Measurements from ENCODE around the gene ATP1B3. TPM values are rescaled to one million over a fixed set of nuclear protein-coding genes. Genes with fewer than 3 reads are reported as not detected.

Gene ATP1B3
- total RNA-seq, 2 experiments from 2014 or later, result 22.2 to 22.5 TPM

GRCh38 chr3:141942006-141942405 lies 65.6 kb downstream of the ATP1B3 start:
- ATAC-seq (ENCODE audit: poor library complexity), result no peak
- Mint-ChIP-seq H3K27ac (no peak overlapping the region), H3K9me3 (no peaks in the 10 kb centered on the region), H3K4me1 (ENCODE audit: low read depth) (no peaks in the 10 kb centered on the region), H3K36me3 (ENCODE audit: low read depth) (no peaks in the 10 kb centered on the region), H3K4me3 (no peak overlapping the region), H3K27me3 (no peaks in the 10 kb centered on the region)
- no peaks in the 10 kb centered on the region for H3K9me3 ChIP-seq (ENCODE audit: control insufficient read depth in 1 of 2, insufficient read depth in 1 of 2, low read length in 2 of 2)
- DNase-seq, result no peak
- no peak overlapping the region for H3K27ac ChIP-seq (ENCODE audit: low read depth in 1 of 2, low read length in 2 of 2)
- intact Hi-C loops (cut with DNase I, micrococcal nuclease), result no loop called here
- H3K27me3 ChIP-seq (ENCODE audit: control insufficient read depth in 1 of 2, insufficient read depth in 2 of 2, low read length in 2 of 2), result no peaks in the 10 kb centered on the region
- no peaks in the 10 kb centered on the region for H3K36me3 ChIP-seq (ENCODE audit: insufficient read depth, low read length)
- ChIA-PET POLR2A (no interaction called here), CTCF (no interaction called here)
- no peak overlapping the region for H3K4me3 ChIP-seq (ENCODE audit: low read length)
- no peaks in the 10 kb centered on the region for H3K4me1 ChIP-seq (ENCODE audit: insufficient read depth, low read length)
- no peak for TF ChIP-seq CTCF (IDR thresholded peaks at IDR 0.05)

- H3K9me3 Mint-ChIP-seq, result no peaks in the 10 kb centered on the region
- no peaks in the 10 kb centered on the region for H3K4me1 ChIP-seq (ENCODE audit: insufficient read depth, low read length)
- TF ChIP-seq CTCF (IDR thresholded peaks at IDR 0.05), result no peak
Observed at GRCh38 chr3:141945726-141946485, 69.5 kb downstream of the ATP1B3 start.

GRCh38 chr3:141949399-141949798 lies 73.0 kb downstream of the ATP1B3 start:
- no peak for TF ChIP-seq CTCF (IDR thresholded peaks at IDR 0.05)
- H3K9me3 Mint-ChIP-seq, result no peaks in the 10 kb centered on the region
- peaks cover 0 to 4% of the 10 kb centered on the region in 2 experiments for H3K9me3 ChIP-seq (ENCODE audit: control insufficient read depth in 1 of 2, insufficient read depth in 1 of 2, low read length in 2 of 2)
- H3K27ac Mint-ChIP-seq, result no peak overlapping the region
- ATAC-seq (ENCODE audit: poor library complexity), result no peak
- intact Hi-C loops (cut with DNase I, micrococcal nuclease), result no loop called here
- H3K4me1 Mint-ChIP-seq (ENCODE audit: low read depth), result no peaks in the 10 kb centered on the region
- DNase-seq, result no peak
- no peak overlapping the region for H3K27ac ChIP-seq (ENCODE audit: low read depth in 1 of 2, low read length in 2 of 2)
- ChIA-PET POLR2A (no interaction called here), CTCF (no interaction called here)
- peaks cover 18% of the 10 kb centered on the region for H3K36me3 Mint-ChIP-seq (ENCODE audit: low read depth)
- H3K4me3 ChIP-seq (ENCODE audit: low read length), result no peak overlapping the region
- no peaks in the 10 kb centered on the region for H3K4me1 ChIP-seq (ENCODE audit: insufficient read depth, low read length)
- H3K4me3 Mint-ChIP-seq, result no peak overlapping the region
- peaks cover 4% of the 10 kb centered on the region for H3K36me3 ChIP-seq (ENCODE audit: insufficient read depth, low read length)
- H3K27me3 Mint-ChIP-seq, result no peaks in the 10 kb centered on the region
- no peaks in the 10 kb centered on the region for H3K27me3 ChIP-seq (ENCODE audit: control insufficient read depth in 1 of 2, insufficient read depth in 2 of 2, low read length in 2 of 2)

More at GRCh38 chr3:141945726-141946485, 69.5 kb downstream of the ATP1B3 start:
- H3K9me3 ChIP-seq (ENCODE audit: control insufficient read depth in 1 of 2, insufficient read depth in 1 of 2, low read length in 2 of 2), result peaks cover 0 to 4% of the 10 kb centered on the region in 2 experiments
- H3K36me3 ChIP-seq (ENCODE audit: insufficient read depth, low read length), result no peaks in the 10 kb centered on the region
- H3K27me3 ChIP-seq (ENCODE audit: control insufficient read depth in 1 of 2, insufficient read depth in 2 of 2, low read length in 2 of 2), result no peaks in the 10 kb centered on the region
- intact Hi-C loops (cut with DNase I, micrococcal nuclease), result no loop called here
- POLR2A ChIA-PET, result no interaction called here
- Mint-ChIP-seq H3K27me3 (no peaks in the 10 kb centered on the region), H3K4me3 (no peak overlapping the region), H3K4me1 (ENCODE audit: low read depth) (no peaks in the 10 kb centered on the region), H3K27ac (no peak overlapping the region), H3K36me3 (ENCODE audit: low read depth) (peaks cover under 1% of the 10 kb centered on the region)
- CTCF ChIA-PET, result no interaction called here
- no peak overlapping the region for H3K27ac ChIP-seq (ENCODE audit: low read depth in 1 of 2, low read length in 2 of 2)
- no peak overlapping the region for H3K4me3 ChIP-seq (ENCODE audit: low read length)
- ATAC-seq (ENCODE audit: poor library complexity) (no peak), DNase-seq (no peak)
